ENCODE data around the gene NSD2.
A peak's percentile ranks its signal among the peaks of the same experiment; 100 is the strongest.
"Not testable (repeated sequence)": the region's sequence is repeated elsewhere in the genome, so short reads cannot be mapped to it uniquely, and the experiment has no call there.

NSD2 gene

GRCh38 chr4:1899149-1900086 lies 28.2 kb downstream of the NSD2 start:
- DNase-seq, result peak; percentile 68

GRCh38 chr4:1900087-1900433 lies 28.9 kb downstream of the NSD2 start:
- no peak for DNase-seq

- no peak for DNase-seq
These were observed 29.4 kb downstream of the NSD2 start for GRCh38 chr4:1900624-1901023.

- DNase-seq, result no peak
These were observed 29.9 kb downstream of the NSD2 start for GRCh38 chr4:1901127-1901526.

- DNase-seq, result no peak
These were observed 31.1 kb downstream of the NSD2 start for GRCh38 chr4:1902243-1902642.

GRCh38 chr4:1903035-1903434 lies 31.8 kb downstream of the NSD2 start:
- no peak for DNase-seq

GRCh38 chr4:1904042-1904441 lies 32.8 kb downstream of the NSD2 start:
- no peak for DNase-seq

- no peak for DNase-seq
These were observed 36.8 kb downstream of the NSD2 start for GRCh38 chr4:1907848-1908525.

GRCh38 chr4:1909696-1910095 lies 38.5 kb downstream of the NSD2 start:
- not testable (repeated sequence) for DNase-seq

GRCh38 chr4:1910643-1911042 lies 39.5 kb downstream of the NSD2 start:
- peak; percentile 14 for DNase-seq

GRCh38 chr4:1911316-1911715 lies 40.1 kb downstream of the NSD2 start:
- not testable (repeated sequence) for DNase-seq

GRCh38 chr4:1922821-1923220 lies 51.6 kb downstream of the NSD2 start:
- no peak for DNase-seq

GRCh38 chr4:1927675-1928074 lies 56.5 kb downstream of the NSD2 start:
- DNase-seq, result no peak

GRCh38 chr4:1928356-1929239 lies 57.4 kb downstream of the NSD2 start:
- DNase-seq, result no peak

GRCh38 chr4:1932736-1933135 lies 61.5 kb downstream of the NSD2 start:
- DNase-seq, result no peak

GRCh38 chr4:1933700-1934099 lies 62.5 kb downstream of the NSD2 start:
- no peak for DNase-seq

- no peak for DNase-seq
These were observed 66.4 kb downstream of the NSD2 start for GRCh38 chr4:1937550-1937949.

- no peak for DNase-seq
These were observed 66.8 kb downstream of the NSD2 start for GRCh38 chr4:1938027-1938426.

GRCh38 chr4:1939664-1940509 lies 68.7 kb downstream of the NSD2 start:
- DNase-seq, result no peak

- DNase-seq, result no peak
These were observed 69.4 kb downstream of the NSD2 start for GRCh38 chr4:1940566-1940965.

- no peak for DNase-seq
These were observed 72.7 kb downstream of the NSD2 start for GRCh38 chr4:1943928-1944327.
